CD14-positive monocyte (primary cell): ENCODE results near the gene NOSIP. TPM values are rescaled to one million over a fixed set of nuclear protein-coding genes. Genes with fewer than 3 reads are reported as not detected.

ENCODE experiments used
- DNase-seq, 3 donors: peaks; one replicate each; pipeline ENCODE4 v3.0.0-alpha.2; 2011 to 2022
- H2AFZ ChIP-seq: 2 replicates; pipeline ENCODE4 v1.6.0; 2012; ENCODE audit warnings: mild to moderate bottlenecking, low read depth, low read length, inconsistent platforms; ENCODE audit not compliant: insufficient read depth, poor library complexity, severe bottlenecking
- H3K27ac ChIP-seq, 2 donors: 1 replicate in 1 of 2; 2 replicates in 1 of 2; pipeline ENCODE4 v1.5.1; 2012 to 2013; ENCODE audit warnings: low read length in 2 of 2, control low read depth in 1 of 2, inconsistent platforms in 1 of 2, low read depth in 1 of 2, mild to moderate bottlenecking in 1 of 2
- H3K27me3 ChIP-seq, 2 donors: one replicate each; pipeline versions ENCODE4 v1.6.0 to v1.6.1; 2011 to 2013; ENCODE audit warnings: low read length in 2 of 2; ENCODE audit not compliant: control insufficient read depth in 2 of 2, insufficient read depth in 2 of 2
- H3K36me3 ChIP-seq, 2 donors: replicated peaks in 1 of 2; 1 replicate in 1 of 2; 2 replicates in 1 of 2; pipeline versions ENCODE4 v1.5.1 to v1.6.1; 2012 to 2013; ENCODE audit warnings: low read length in 2 of 2, control low read depth in 1 of 2, inconsistent platforms in 1 of 2, mild to moderate bottlenecking in 1 of 2; ENCODE audit not compliant: insufficient read depth in 2 of 2, control insufficient read depth in 1 of 2
- H3K4me1 ChIP-seq, 2 donors: 1 replicate in 1 of 2; 2 replicates in 1 of 2; pipeline versions ENCODE4 v1.5.1 to v1.6.1; 2012 to 2013; ENCODE audit warnings: low read length in 2 of 2, control low read depth in 1 of 2, inconsistent platforms in 1 of 2, mild to moderate bottlenecking in 1 of 2, moderate library complexity in 1 of 2; ENCODE audit not compliant: insufficient read depth in 2 of 2, control insufficient read depth in 1 of 2
- H3K4me2 ChIP-seq: replicated peaks from 2 replicates; pipeline ENCODE3; 2012; ENCODE audit warnings: low read length, moderate library complexity, mild to moderate bottlenecking; ENCODE audit not compliant: poor library complexity, severe bottlenecking; ENCODE audit errors: extremely low read depth
- H3K4me3 ChIP-seq, 3 experiments: fragments of 200-600 bp in 1 of 3; sonication (generic) in 1 of 3; replicated peaks in 1 of 3; 1 replicate in 2 of 3; 2 replicates in 1 of 3; pipeline ENCODE4 v1.5.1; 2011 to 2013; ENCODE audit warnings: low read length in 3 of 3, mild to moderate bottlenecking in 3 of 3, control low read depth in 2 of 3, low read depth in 2 of 3, inconsistent platforms in 1 of 3, moderate library complexity in 1 of 3
- H3K79me2 ChIP-seq: 2 replicates; pipeline ENCODE4 v1.6.0; 2012; ENCODE audit warnings: mild to moderate bottlenecking, control low read depth, inconsistent platforms, low read length, moderate library complexity; ENCODE audit not compliant: insufficient read depth
- H3K9ac ChIP-seq: 2 replicates; pipeline ENCODE4 v1.6.0; 2017; ENCODE audit warnings: low read length, mild to moderate bottlenecking; ENCODE audit not compliant: insufficient read depth, poor library complexity, severe bottlenecking
- H3K9me3 ChIP-seq, 2 donors: replicated peaks in 1 of 2; 1 replicate in 1 of 2; 2 replicates in 1 of 2; pipeline versions ENCODE4 v1.5.1 to v1.6.1; 2012 to 2013; ENCODE audit warnings: low read length in 2 of 2, control low read depth in 1 of 2; ENCODE audit not compliant: control insufficient read depth in 1 of 2, insufficient read depth in 1 of 2
- H4K20me1 ChIP-seq: 2 replicates; pipeline ENCODE4 v1.6.0; 2012; ENCODE audit warnings: mild to moderate bottlenecking, low read length, control low read depth, moderate library complexity; ENCODE audit not compliant: insufficient read depth
- H3K27ac Mint-ChIP-seq, 7 donors: one replicate each; pipeline ENCODE4 v1.8.0; 2020; ENCODE audit warnings: mild to moderate bottlenecking in 7 of 7, mixed read lengths in 7 of 7, moderate library complexity in 6 of 7, inconsistent platforms in 2 of 7
- H3K27me3 Mint-ChIP-seq, 3 donors: one replicate each; pipeline ENCODE4 v1.8.0; 2021 to 2022; ENCODE audit warnings: low read depth in 3 of 3, mild to moderate bottlenecking in 3 of 3, mixed read lengths in 3 of 3, moderate library complexity in 3 of 3, inconsistent platforms in 1 of 3
- H3K36me3 Mint-ChIP-seq, 2 donors: one replicate each; pipeline ENCODE4 v1.8.0; 2020; ENCODE audit warnings: mixed read lengths in 2 of 2, inconsistent platforms in 1 of 2, mild to moderate bottlenecking in 1 of 2
- H3K4me1 Mint-ChIP-seq: one replicate; pipeline ENCODE4 v1.8.0; 2020; ENCODE audit warnings: mild to moderate bottlenecking, mixed read lengths
- H3K4me3 Mint-ChIP-seq, 2 donors: one replicate each; pipeline ENCODE4 v1.8.0; 2020; ENCODE audit warnings: mild to moderate bottlenecking in 2 of 2, mixed read lengths in 2 of 2, moderate library complexity in 1 of 2
- H3K9me3 Mint-ChIP-seq, 7 donors: one replicate each; pipeline ENCODE4 v1.8.0; 2020 to 2022; ENCODE audit warnings: mixed read lengths in 7 of 7, mild to moderate bottlenecking in 6 of 7, moderate library complexity in 6 of 7, inconsistent platforms in 2 of 7
- CTCF ChIP-seq: fragments of 200-600 bp; IDR thresholded peaks from one replicate; pipeline ENCODE4 v1.8.0; 2022; ENCODE audit warnings: antibody characterized with exemption, mild to moderate bottlenecking
- WGBS: methylation state at CpG from one replicate; pipeline ENCODE4 v1.1.5; 2013; ENCODE audit warnings: missing lambda C conversion rate; ENCODE audit not compliant: insufficient coverage; 5-methylcytosine and 5-hydroxymethylcytosine counted together
- intact Hi-C, 2 donors: fragments of 100-400 bp; cut with micrococcal nuclease; formaldehyde crosslinking; loops; one replicate each; pipeline versions ENCODE4 v1.15.0 to v1.15.1; 2023
- polyA plus RNA-seq, 3 donors: library from polyadenylated mRNA; depleted of rRNA in 1 of 3; unstranded in 2 of 3; stranded (reverse) in 1 of 3; fragments of 300-500 nt in 2 of 3; fragments of >200 nt in 1 of 3; fragmentation: Illumina TruSeq in 2 of 3; gene quantifications; 1 replicate in 2 of 3; 2 replicates in 1 of 3; pipeline ENCODE4 v1.2.3, GENCODE V29; 2012 to 2021

The NOSIP gene
- polyA plus RNA-seq, 3 donors = 63.4 to 120 (median 96.4) TPM

GRCh38 chr19:49594993-49595818, 14.8 kb upstream of the NOSIP start:
- peaks cover 50 to 51% of the 10 kb centered on the region in 2 donors for H3K36me3 ChIP-seq
- H3K9ac ChIP-seq = no peak overlapping the region
- H3K4me1 ChIP-seq = peaks cover 28 to 31% of the 10 kb centered on the region in 2 donors
- 92% methylated on average over 23 of the region's 35 CpGs for WGBS
- no peak overlapping the region for H3K4me3 ChIP-seq
- H3K27me3 ChIP-seq = no peaks in the 10 kb centered on the region
- Mint-ChIP-seq H3K27ac (peak overlapping the region in 1 of 7 donors; percentile 94), H3K9me3 (no peaks in the 10 kb centered on the region), H3K36me3 (peaks cover 29 to 49% of the 10 kb centered on the region in 2 donors), H3K4me3 (no peak overlapping the region), H3K4me1 (peaks cover 24% of the 10 kb centered on the region), H3K27me3 (peaks cover 0 to 5% (median 2%) of the 10 kb centered on the region in 3 donors)
- H2AFZ ChIP-seq = no peak overlapping the region
- no peak overlapping the region for H3K27ac ChIP-seq
- peaks cover 73% of the 10 kb centered on the region for H4K20me1 ChIP-seq
- H3K9me3 ChIP-seq = no peaks in the 10 kb centered on the region
- no peak for DNase-seq
- no peak for TF ChIP-seq CTCF
- peaks cover 63% of the 10 kb centered on the region for H3K79me2 ChIP-seq
- intact Hi-C loops = loop anchor here (5.0 kb wide), 2 partner anchors 47 to 82 kb away; partner anchors contain the start of genes PRMT1 (in 2 of the 2), RRAS (in 1 of the 2) and SCAF1 (in 1 of the 2)
- H3K4me2 ChIP-seq = no peak overlapping the region

- H3K4me1 ChIP-seq = peaks cover 28 to 37% of the 10 kb centered on the region in 2 donors
- TF ChIP-seq CTCF = no peak
These were observed 14.0 kb upstream of the NOSIP start for GRCh38 chr19:49594157-49594992.

More at GRCh38 chr19:49594157-49594992, 14.0 kb upstream of the NOSIP start:
- H3K27ac Mint-ChIP-seq = peak overlapping the region; percentile 60 to 98 (median 93)
- H3K9me3 ChIP-seq = no peaks in the 10 kb centered on the region
- peak overlapping the region; percentile 100 for H3K4me2 ChIP-seq
- no peaks in the 10 kb centered on the region for H3K9me3 Mint-ChIP-seq
- H3K4me3 ChIP-seq = no peak overlapping the region
- no peak overlapping the region for H3K9ac ChIP-seq
- H3K79me2 ChIP-seq = peaks cover 57% of the 10 kb centered on the region
- intact Hi-C loops = loop anchor here (5.0 kb wide), 2 partner anchors 48 to 83 kb away; partner anchors contain the start of genes PRMT1 (in 2 of the 2), RRAS (in 1 of the 2) and SCAF1 (in 1 of the 2)
- 95% methylated on average over 28 of the region's 35 CpGs for WGBS
- H3K4me1 Mint-ChIP-seq = peaks cover 30% of the 10 kb centered on the region
- H4K20me1 ChIP-seq = peaks cover 65% of the 10 kb centered on the region
- H3K4me3 Mint-ChIP-seq = no peak overlapping the region
- H3K27ac ChIP-seq = peak overlapping the region in 1 of 2 donors; percentile 74
- H3K36me3 Mint-ChIP-seq = peaks cover 21 to 40% of the 10 kb centered on the region in 2 donors
- DNase-seq = no peak
- no peaks in the 10 kb centered on the region for H3K27me3 ChIP-seq
- H3K27me3 Mint-ChIP-seq = peaks cover 0 to 5% (median 3%) of the 10 kb centered on the region in 3 donors
- peaks cover 42 to 43% of the 10 kb centered on the region in 2 donors for H3K36me3 ChIP-seq
- H2AFZ ChIP-seq = no peak overlapping the region
